Right cardiac atrium (tissue), 5 donors: ENCODE measurements around the gene KLHL4. TPM values are rescaled to one million over a fixed set of nuclear protein-coding genes. Genes with fewer than 3 reads are reported as not detected.

Experiments
- ATAC-seq, 2 donors: fragments of 200-7000 bp; cut with Tn5 transposase; one replicate each; pipeline versions ENCODE4 v1.8.0 to v1.9.1; 2020; ENCODE audit warnings: moderate library complexity in 2 of 2, mild to moderate bottlenecking in 1 of 2
- DNase-seq, 3 donors: peaks; one replicate each; pipeline ENCODE4 v3.0.0-alpha.2; 2020
- H3K27ac ChIP-seq: one replicate; pipeline ENCODE4 v1.5.1; 2013; ENCODE audit warnings: mild to moderate bottlenecking, low read length, control low read depth, moderate library complexity
- H3K27me3 ChIP-seq: one replicate; pipeline ENCODE4 v1.6.1; 2013; ENCODE audit not compliant: control insufficient read depth, insufficient read depth
- H3K4me1 ChIP-seq: one replicate; pipeline ENCODE4 v1.6.1; 2013; ENCODE audit warnings: low read length; ENCODE audit not compliant: control insufficient read depth, insufficient read depth
- H3K4me3 ChIP-seq: one replicate; pipeline ENCODE4 v1.5.1; 2013; ENCODE audit warnings: low read length, control low read depth
- H3K9me3 ChIP-seq: one replicate; pipeline ENCODE4 v1.6.1; 2013; ENCODE audit warnings: low read length; ENCODE audit not compliant: control insufficient read depth
- WGBS: extraction: QIAGEN DNeasy Blood & Tissue Kit; methylation state at CpG from one replicate; pipeline ENCODE4 v1.1.7; 2013; 5-methylcytosine and 5-hydroxymethylcytosine counted together
- intact Hi-C, 4 donors: fragments of 100-400 bp; cut with DNase I; formaldehyde crosslinking; loops; one replicate each; pipeline versions ENCODE4 v1.11.0 to v1.14.0; 2022 to 2023
- polyA plus RNA-seq: library from polyadenylated mRNA; stranded (reverse); fragments of 200-250 nt; gene quantifications from one replicate; pipeline ENCODE4 v1.2.3, GENCODE V29; 2013
- total RNA-seq, 4 donors: library from RNA; stranded (reverse); fragmentation: NEBNext Ultra II Directional; extraction: Animal tissue kit (Norgen Biotek cat#: 25700); gene quantifications; one replicate each; pipeline ENCODE4 v1.2.1, GENCODE V29; 2021
- donor health status: healthy with polysubstance abuse.
- donor health status: DM: no; HTN: yes; CAD: no.
- donor health status: DM: no; HTN: no; CAD: no.
- donor health status: DM: no; HTN: yes; CAD: no; lungs with severe emphysema.
- donor health status: DM: yes; HTN: yes; CAD: no.

The KLHL4 gene
- total and polyA plus RNA-seq, 5 donors, result 0.25 to 2.5 (median 2.1) TPM

DNA sequence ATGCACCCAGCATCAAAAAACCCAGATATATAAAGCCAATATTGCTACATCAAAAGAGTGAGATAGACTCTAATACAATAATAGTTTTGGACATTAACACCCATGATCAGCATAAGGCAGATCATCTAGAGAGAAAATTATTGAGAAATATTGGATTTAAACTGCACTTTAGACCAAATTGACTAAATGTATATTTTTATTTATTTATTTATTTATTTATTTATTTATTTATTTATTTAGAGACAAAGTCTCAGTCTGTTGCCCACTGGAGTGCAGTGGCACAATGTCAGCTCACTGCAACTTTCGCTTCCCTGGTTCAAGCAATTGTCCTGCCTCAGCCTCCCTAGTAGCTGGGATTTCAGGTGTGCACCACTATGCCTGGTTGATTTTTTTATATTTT lies 193.0 kb downstream of the KLHL4 start:
- DNase-seq (no peak), ATAC-seq (no peak)
- 91% methylated on average over 1 of the region's 1 CpG for WGBS
- H3K4me3 ChIP-seq, result no peak overlapping the region
- H3K4me1 ChIP-seq, result no peaks in the 10 kb centered on the region
- H3K27me3 ChIP-seq, result no peaks in the 10 kb centered on the region
- intact Hi-C loops, result no loop called here
- no peaks in the 10 kb centered on the region for H3K9me3 ChIP-seq
- H3K27ac ChIP-seq, result no peak overlapping the region
